ENCODE results near the gene DBNDD2.

- no peak for TF ChIP-seq CTCF (conservative IDR thresholded peaks at IDR 0.05 in 1 of 2, IDR thresholded peaks at IDR 0.05 in 1 of 2; ENCODE audit: low read depth in 1 of 2, low read length in 2 of 2)
- TF ChIP-seq EZH2 (IDR thresholded peaks at IDR 0.05; ENCODE audit: low read length, missing control alignments): no peak
Observed at GRCh38 chr20:45404438-45404837, 3.7 kb upstream of the DBNDD2 start.
